ENCODE results near the gene DHTKD1.

DHTKD1 gene, protein sequence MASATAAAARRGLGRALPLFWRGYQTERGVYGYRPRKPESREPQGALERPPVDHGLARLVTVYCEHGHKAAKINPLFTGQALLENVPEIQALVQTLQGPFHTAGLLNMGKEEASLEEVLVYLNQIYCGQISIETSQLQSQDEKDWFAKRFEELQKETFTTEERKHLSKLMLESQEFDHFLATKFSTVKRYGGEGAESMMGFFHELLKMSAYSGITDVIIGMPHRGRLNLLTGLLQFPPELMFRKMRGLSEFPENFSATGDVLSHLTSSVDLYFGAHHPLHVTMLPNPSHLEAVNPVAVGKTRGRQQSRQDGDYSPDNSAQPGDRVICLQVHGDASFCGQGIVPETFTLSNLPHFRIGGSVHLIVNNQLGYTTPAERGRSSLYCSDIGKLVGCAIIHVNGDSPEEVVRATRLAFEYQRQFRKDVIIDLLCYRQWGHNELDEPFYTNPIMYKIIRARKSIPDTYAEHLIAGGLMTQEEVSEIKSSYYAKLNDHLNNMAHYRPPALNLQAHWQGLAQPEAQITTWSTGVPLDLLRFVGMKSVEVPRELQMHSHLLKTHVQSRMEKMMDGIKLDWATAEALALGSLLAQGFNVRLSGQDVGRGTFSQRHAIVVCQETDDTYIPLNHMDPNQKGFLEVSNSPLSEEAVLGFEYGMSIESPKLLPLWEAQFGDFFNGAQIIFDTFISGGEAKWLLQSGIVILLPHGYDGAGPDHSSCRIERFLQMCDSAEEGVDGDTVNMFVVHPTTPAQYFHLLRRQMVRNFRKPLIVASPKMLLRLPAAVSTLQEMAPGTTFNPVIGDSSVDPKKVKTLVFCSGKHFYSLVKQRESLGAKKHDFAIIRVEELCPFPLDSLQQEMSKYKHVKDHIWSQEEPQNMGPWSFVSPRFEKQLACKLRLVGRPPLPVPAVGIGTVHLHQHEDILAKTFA

DNA sequence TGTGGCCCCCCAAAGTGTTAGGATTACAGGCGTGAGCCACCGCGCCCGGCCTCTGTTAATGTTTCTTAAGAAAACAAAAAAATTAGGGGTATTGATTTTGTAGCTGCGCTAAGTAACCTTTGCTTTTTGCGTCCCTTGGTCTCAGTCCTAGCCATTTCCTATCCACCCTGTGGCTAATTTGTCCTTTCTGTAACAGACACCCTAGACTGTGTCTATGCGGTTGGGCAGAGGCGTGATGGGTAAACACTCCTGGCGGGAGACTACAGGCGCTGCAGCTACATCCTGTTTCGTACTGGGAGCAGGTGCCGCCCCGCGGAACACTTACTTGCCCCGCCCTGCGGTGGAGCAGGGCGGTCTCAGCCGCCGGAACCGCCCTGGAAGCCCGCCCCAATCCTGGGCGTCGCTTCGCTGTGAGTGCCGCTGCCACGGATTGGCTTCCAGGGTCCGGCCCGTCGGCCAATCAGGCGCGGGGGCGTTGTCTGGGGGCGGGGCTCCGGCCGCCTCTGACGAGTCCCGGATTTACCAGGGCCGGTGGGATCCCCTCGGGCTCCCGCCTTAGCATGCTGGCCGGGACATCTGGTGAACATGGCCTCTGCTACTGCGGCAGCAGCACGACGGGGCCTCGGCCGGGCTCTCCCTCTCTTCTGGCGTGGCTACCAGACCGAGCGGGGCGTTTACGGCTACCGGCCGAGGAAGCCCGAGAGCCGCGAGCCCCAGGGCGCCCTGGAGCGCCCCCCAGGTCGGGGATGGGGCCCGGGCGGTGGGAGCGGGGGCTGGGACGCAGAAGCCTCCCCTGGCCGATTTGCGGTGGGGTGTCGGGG is at the start of gene DHTKD1:
DHTKD1 (plus strand) TSS at position 506 of the 821 bp plus-strand sequence; CDS start at position 586, 80 bp downstream.
- DNase-seq: peak; percentile 100

DNA sequence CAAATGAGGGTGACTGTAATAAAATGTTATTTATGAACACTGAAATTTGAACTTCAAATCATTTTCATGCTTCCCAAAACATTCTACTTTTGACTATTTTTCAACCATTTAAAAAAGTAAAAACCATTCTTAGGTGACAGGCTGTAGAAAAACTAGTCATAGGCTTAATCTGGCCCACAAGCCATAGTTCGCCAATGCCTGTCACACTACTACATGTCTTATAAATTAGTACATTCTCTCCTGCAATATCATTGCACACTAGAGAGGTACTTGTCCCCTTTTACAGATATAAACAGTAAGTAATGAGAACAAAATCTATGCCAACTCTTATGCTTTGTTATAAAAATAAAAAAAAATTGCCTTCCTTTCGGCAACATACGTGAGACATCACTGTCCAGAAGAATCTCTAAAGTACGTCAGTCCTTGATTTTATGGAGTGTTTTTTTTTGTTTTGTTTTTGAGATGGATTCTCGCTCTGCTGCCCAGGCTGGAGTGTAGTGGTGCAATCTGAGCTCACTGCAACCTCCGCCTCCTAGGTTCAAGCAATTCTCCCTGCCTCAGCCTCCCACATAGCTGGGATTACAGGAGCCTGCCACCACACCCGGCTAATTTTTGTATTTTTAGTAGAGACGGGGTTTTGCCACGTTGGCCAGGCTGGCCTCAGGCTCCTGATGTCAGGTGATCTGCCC is 49.3 kb upstream of the DHTKD1 start:
- no peak for DNase-seq

DNA sequence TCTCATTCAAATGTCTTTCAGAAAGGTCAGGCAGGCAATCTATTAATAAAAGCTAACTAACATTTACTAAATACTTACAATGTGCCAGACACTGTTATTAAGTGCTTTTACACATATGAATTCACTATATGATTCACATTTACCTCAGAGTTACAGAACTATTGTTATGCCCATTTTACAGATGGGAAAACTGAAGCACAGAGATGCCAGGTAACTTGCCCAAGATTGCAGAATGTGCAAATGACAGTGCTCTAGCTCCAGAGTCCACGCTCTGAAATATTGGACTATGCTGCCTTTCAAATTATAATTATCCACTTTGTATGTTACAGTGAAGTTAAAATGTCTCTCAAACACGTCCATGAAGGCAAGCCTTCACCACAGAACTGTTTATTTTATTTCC is 48.2 kb upstream of the DHTKD1 start:
- no peak for DNase-seq

DNA sequence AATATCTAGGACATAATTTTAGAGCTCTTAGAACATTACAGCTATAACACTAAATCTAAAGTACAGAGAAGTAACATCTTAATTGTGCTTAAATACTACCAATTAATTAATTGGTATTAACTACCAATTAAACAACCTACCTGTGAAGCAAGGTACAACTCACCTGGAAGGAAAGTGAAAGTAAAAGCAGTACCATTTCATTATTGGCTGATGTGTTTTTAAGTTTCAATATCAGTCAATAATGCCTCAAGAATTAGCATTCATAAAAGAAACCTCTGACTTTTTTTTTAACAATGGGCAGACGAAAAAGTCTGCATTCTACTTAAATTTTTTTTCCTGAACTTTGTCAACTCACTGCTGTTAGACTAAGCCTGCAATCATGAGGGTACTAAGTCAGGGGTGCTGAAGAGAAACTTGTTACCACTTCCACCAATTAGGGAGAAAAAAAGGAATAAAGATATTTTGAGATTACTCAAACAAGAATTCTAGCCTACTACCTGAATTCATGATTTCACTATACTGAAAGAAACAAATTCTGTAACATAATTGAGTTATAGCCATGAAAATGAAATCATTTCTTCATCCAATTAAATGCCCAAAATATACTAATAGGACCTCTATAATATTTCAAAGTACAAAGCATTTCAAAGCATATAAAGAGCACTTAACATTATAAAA is 46.0 kb upstream of the DHTKD1 start:
- no peak for DNase-seq

DNA sequence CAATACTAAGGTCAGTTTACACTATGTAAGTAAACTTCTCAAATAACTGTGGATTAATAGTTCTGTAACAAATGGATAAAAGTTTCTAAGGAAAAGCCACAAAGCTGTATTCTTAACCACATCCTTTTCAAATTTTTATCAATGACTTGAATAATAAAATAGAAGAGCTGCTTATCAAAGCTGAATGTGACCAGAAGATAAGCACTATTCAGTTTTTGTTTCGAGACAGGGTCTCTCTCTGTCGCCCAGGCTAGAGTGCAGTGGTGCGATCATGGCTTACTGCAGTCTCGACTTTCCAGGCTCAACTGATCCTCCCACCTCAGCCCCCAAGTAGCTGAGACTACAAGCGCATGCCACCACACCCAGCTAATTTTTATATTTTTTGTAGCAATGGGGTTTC is 43.2 kb upstream of the DHTKD1 start:
- DNase-seq: no peak

DNA sequence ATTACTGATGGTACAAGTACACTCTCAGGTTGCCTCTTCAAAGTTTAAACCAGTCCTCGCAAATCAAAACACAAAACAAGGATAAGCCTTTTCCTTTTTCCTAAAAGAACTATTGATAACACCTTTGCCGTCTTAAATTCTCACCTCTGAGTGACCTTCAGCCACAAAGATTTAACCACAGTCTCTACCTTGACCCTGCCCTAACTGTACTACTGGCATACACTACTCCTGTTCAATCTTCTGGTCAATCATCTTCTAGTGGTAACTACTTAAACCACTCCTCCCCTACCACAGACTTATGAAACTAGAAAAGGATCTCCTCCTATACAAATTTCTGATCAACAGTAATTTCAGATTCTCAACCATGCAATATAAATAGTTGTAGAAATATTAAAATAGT is 41.2 kb upstream of the DHTKD1 start:
- DNase-seq: no peak

DNA sequence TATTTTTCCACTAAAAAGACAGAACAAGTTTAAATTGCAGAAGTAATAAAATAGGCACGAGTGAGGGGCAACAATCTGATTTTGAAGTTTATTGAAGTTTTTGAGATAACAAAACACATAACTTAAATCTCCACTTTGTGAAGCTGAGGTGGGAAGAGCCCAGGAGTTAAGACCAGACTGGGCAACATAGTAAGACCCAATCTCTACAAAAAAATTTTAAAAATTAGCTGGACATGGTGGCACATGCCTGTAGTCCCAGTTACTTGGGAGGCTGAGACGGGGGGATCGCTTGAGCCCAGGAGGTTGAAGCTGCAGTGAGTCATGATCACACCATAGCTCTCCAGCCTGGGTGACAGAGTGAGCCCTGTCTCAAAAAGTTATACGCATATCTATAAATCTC is 37.4 kb upstream of the DHTKD1 start:
- DNase-seq: no peak

DNA sequence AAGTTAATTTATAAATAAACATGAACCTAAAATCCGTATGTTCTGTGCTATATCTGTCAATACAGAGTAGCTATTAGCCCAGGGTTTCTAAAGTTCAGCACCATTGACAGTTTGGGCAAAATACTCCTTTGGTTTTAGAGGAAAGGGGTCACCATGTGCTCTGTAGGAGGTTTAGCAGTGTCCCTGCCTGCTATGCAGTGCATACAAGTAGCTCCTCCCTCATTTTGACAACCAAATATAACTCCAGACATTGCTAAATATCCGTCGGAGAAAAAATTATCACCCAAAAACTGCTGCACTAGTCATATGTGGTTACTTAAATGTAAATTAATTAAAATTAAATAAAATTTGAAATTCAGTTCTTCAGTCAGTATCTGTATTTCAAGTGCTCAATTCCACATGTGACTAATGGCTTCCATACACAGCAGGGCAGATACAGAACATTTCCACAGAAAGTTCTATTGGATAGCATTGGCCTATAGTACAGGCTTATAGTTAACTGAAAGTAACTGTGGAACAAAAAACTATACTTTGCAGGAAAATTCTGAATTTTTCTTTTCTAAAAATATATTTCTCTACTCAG is 32.6 kb upstream of the DHTKD1 start:
- DNase-seq: no peak

DNA sequence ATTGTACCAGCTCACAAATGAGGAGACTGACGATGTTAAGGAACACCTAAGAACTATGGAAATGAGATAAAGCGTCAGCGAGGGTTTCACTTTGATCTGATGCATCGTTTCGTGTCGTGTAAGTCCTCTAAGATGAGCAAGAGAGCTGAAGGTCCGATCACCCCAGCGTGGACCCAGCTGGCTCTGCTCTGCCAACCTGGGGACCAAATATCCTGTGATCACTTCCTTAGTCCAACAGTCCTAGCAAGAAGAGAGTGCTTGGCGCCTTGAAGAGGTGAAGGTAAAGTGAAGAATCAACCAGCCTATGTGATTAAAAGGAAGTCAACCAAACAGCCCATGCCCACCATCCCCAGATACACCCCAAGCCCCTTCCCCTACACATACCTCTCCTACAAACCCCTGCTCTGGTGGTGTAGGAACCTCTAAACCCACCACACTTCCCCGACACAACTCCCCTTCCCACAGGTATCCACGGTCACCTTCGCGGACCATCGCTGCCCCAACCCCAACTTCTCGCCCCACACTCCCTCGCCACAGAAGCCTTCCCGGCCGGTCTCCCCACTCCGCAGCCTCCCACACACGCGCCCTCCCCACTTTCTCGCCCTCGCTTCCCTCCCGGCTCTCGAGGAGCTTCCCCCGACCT is 26.9 kb upstream of the DHTKD1 start:
- DNase-seq: peak; percentile 37

DNA sequence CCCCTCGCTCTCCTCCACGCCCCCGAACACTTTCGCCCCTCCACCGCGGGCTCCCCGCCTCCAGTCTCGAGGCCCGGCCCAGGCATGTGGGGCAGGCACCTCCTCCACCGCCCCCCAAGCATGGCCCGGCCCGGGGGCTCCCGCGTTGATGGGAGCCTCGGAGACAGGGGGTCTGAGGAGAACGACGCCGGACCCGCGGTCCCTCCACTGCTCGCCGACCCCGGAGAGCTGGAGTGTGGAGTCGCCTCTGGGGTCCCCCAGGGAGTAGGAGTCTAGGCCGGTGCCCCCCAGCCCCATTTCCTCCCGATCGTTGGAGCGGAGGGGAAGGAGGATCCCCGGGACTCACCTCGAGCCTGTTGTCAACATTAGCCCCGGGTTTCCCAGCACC is 26.4 kb upstream of the DHTKD1 start:
- DNase-seq: peak; percentile 70

DNA sequence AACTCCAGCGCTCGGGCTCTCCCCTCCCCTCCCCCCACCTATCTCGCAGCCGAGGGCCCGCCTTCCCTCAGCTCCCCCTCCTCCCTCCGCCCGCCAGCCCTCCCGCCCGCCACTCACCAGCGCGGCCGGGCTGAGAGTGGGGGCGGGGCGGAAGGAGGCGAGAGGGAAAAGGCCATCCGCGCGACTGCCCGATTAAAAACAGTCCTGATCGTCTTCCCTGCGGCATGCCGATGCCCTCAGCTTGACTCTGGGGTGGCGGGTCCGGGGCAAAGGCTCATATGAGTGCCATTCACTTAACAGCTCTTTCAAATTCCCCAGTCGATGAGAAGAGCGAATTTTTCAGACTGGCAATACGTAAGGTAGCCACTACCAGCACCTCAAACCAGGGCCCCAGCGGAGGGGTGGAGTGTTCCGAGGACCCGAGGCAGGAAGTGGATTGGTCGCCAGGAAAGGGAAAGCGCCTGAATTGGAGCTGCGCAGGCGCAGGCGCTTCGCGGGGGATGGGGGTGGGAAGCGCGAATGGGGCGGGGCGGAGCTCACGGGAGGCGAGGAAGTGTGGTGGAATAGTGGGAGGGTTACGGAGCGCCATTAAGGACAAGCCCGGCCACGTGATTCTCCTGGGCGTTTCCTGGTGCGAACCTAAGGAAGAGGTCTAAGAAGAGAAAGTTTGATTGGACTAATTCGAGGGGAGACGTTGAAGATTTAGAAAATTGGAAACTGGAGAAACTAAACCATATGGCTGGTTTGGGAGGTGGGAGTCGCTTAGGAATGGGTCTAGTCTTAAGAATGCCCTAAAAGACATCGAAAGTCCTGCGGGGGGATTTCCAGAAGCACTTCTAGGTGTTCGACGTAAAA is 25.7 kb upstream of the DHTKD1 start, which contains the start of gene UPF2:
UPF2 (minus strand) TSS at position 13 of the 855 bp plus-strand sequence. CDS start 7,386 bp downstream, outside the sequence.
- DNase-seq: peak; percentile 96

DNA sequence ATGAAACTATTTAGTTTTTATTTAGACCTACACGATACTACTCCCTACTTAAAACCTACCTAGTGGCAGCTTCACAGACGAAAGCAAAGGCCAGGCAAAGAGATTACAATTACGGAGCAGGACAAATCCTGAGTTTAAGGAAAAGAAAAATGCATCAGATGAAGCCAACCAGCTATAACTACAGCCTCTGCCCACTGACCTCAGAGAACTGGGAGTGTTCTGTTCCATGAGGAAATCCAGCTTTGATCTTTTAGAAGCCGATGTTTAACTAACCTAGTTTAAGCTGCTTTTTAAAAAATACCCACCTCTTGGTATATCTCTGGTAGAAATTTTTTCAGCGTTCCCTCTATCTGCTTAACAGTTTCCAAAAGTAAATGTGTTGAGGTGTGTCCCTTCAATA is 23.2 kb upstream of the DHTKD1 start:
- no peak for DNase-seq

DNA sequence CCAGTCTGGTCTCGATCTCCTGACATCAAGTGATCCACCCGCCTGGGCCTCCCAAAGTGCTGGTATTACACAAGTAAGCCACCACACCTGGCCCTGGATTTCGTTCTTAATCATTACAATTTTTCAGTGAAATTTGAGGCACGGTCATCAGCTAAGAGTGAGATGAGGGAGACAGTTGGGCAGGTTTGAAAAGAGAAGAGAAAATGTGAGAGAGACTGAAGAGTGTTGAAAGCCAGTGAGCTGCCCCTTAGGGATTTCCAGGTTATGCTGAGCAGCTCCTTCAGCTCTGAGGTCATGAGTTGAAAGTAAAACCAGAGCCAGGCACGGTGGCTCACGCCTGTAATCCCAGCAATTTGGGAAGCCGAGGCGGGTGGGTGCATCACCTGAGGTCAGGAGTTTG is 20.2 kb upstream of the DHTKD1 start:
- DNase-seq: no peak

DNA sequence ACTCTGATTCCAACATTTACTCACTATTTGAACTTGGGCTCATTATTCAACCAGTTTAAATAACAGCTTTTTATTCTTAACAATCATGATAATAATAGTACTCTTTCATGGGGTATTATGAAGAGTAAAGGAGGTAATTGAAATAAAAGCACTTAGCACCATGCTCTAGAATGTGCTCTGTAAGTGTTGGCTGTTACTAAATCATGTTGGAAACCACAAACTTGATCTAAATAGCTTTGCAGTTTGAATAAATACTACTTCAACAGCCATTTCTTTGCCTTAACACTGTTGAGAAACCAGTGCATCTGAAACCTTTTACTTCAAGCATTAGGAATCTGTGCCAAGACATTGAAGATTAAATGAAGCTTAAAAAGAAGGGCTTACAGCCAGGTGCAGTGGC is 18.2 kb upstream of the DHTKD1 start:
- no peak for DNase-seq

DNA sequence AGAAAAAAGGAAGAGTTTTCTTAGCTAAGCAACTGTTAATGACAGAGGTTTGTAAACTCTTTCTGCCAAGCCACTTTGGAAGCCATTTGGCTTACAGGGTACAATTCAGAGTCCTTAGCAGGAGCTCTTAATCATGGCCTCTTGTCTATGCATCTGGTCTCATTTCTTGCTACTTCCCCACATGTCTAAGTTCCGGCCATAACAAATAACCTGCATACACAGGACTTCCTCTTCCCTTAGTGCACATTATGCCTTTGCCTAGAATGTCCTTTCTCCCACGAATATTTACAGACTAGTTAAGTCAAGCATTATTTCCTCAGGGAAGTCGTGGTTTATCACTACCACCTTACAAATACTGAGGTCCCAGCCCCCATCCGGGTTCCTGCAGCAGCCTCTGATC is 17.5 kb upstream of the DHTKD1 start:
- DNase-seq: no peak

DNA sequence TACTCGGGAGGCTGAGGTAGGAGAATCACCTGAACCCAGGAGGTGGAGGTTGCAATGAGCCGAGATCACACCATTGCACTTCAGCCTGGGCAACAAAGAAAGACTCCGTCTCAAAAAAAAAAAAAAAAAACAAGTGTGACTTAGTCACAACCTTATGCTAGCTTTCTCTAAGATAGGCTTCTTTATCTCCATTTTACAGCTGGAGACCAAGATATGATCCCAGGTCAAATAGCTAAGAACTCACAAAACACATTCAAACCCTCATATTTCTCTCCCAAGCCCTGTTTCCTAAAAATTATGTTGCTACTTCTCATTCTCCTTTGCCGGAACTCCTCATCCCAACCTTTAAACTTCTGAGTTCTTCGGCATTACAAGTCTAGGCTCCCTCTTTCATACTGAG is 13.0 kb upstream of the DHTKD1 start:
- DNase-seq: no peak

DNA sequence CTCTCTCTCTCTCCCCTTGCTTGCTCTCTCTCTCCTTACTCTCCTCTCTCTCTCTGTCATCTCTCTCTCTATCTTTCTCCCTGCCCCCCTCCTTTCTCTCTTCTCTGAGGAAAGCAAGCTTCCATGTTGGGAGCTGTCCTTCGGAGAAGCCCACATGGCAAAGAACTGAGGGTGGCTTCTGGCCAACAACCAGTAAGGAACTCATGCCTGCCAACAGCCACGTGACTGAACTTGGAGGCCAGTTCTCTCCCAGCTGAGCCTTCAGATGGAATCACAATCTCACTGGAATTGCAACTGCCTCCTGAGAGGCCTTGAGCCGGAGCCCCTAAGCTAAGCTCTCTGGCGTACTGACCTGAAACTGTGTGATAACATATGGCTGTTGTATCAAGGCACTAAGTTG is 12.0 kb upstream of the DHTKD1 start:
- no peak for DNase-seq

DNA sequence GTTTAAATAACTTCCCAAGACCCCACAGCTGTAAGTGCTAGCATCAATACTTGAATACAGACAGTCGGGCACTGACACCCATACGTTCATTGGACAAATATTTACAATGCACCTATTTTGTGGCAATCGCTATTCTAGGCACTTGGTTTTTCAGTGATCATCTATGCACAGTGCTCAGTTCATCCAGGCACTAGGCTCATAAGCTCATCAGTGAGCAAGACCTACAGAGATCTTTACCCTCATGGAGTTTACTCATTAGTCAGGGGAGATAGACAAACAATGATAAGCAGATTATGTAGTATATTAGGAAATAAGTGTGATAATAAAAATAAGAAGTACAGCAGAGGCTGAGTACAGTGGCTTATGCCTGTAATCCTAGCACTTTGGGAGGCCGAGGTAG is 7.6 kb upstream of the DHTKD1 start:
- no peak for DNase-seq

DNA sequence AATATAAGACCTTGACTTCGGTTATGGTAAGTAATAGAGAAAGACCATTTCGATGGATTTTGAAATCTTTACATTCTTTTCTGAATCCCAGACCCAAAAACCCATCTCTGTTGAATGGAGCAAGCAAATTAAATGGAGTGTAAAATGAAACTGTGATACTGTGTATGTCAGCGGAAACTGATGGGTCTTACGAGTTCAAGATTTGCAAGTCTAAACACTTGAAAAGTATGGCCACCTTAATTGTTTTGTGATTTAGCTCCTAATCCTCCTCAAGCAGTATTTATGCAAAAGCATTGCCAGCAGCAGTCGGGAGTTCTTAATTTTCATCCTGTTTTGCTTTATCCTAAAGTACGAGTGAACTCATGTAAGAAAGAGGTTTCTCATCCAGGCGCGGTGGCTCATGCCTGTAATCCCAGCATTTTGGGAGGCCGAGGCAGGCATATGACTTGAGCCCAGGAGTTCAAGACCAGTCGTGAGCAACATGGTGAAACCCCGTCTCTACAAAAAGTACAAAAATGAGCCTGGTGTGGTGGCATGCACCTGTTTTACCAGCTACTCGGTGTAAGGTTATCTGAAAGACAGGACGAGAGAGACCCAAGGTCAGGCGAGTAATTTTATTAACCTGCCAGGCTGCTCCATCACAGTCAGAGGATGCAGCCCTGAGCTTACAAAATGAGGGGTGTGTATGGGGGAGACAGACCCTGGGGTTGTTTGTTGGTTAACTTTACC is 5.8 kb upstream of the DHTKD1 start:
- DNase-seq: no peak
